MM.1S (cell line): ENCODE results near the gene ZDHHC8.

Experiments
- DNase-seq: peaks from one replicate; pipeline ENCODE4 v3.0.0-alpha.2; 2015
- H2AFZ ChIP-seq: fragments of 300-600 bp; sonication (generic); 2 replicates; pipeline ENCODE4 v1.6.0; 2016; ENCODE audit warnings: antibody characterized with exemption, low read length
- H3F3A ChIP-seq: fragments of 300-600 bp; sonication (generic); 2 replicates; pipeline ENCODE4 v1.6.1; 2016; ENCODE audit warnings: mild to moderate bottlenecking, antibody characterized with exemption, low read length, moderate library complexity, mixed read lengths; ENCODE audit not compliant: insufficient read depth
- H3K27ac ChIP-seq: fragments of 300-600 bp; sonication (generic); 2 replicates; pipeline ENCODE4 v1.5.1; 2016; ENCODE audit warnings: mild to moderate bottlenecking, low read length
- H3K27me3 ChIP-seq: fragments of 300-600 bp; sonication (generic); replicated peaks from 2 replicates; pipeline ENCODE4 v1.6.0; 2016; ENCODE audit warnings: low read length; ENCODE audit not compliant: insufficient read depth
- H3K36me3 ChIP-seq: fragments of 300-600 bp; sonication (generic); replicated peaks from 2 replicates; pipeline ENCODE4 v1.6.1; 2016; ENCODE audit warnings: mild to moderate bottlenecking, low read length, mixed read lengths; ENCODE audit not compliant: insufficient read depth
- H3K4me1 ChIP-seq: fragments of 300-600 bp; sonication (generic); 2 replicates; pipeline ENCODE4 v1.6.1; 2016; ENCODE audit warnings: low read length, mixed read lengths
- H3K4me2 ChIP-seq: fragments of 300-600 bp; sonication (generic); 2 replicates; pipeline ENCODE4 v1.6.0; 2016; ENCODE audit warnings: low read depth, low read length
- H3K4me3 ChIP-seq: fragments of 300-600 bp; sonication (generic); 2 replicates; pipeline ENCODE4 v1.5.1; 2016; ENCODE audit warnings: low read length, mixed read lengths
- H3K79me2 ChIP-seq: fragments of 300-600 bp; sonication (generic); 2 replicates; pipeline ENCODE4 v1.6.1; 2016; ENCODE audit warnings: mixed run types, low read length, mixed read lengths
- H3K9ac ChIP-seq: fragments of 300-600 bp; sonication (generic); 2 replicates; pipeline ENCODE4 v1.6.1; 2016; ENCODE audit warnings: low read length, mixed read lengths
- H3K9me2 ChIP-seq: fragments of 300-600 bp; sonication (generic); replicated peaks from 2 replicates; pipeline ENCODE4 v1.6.1; 2016; ENCODE audit warnings: mild to moderate bottlenecking, low read length, mixed read lengths; ENCODE audit not compliant: insufficient read depth
- H3K9me3 ChIP-seq: fragments of 300-600 bp; sonication (generic); replicated peaks from 2 replicates; pipeline ENCODE4 v1.6.1; 2016; ENCODE audit warnings: mild to moderate bottlenecking, low read length, mixed read lengths; ENCODE audit not compliant: insufficient read depth
- H4K20me1 ChIP-seq: fragments of 300-600 bp; sonication (generic); 2 replicates; pipeline ENCODE4 v1.6.1; 2016; ENCODE audit warnings: mild to moderate bottlenecking, low read length, moderate library complexity, mixed read lengths; ENCODE audit not compliant: insufficient read depth
- EZH2 ChIP-seq: fragments of 300-600 bp; sonication (generic); optimal IDR thresholded peaks from 2 replicates; pipeline ENCODE3; 2017; ENCODE audit warnings: low read depth, mild to moderate bottlenecking, antibody characterized with exemption, low read length, mixed read lengths
- EZH2phosphoT487 ChIP-seq: fragments of 300-600 bp; sonication (generic); IDR thresholded peaks from 2 replicates; pipeline ENCODE4 v1.6.1; 2018; ENCODE audit warnings: antibody characterized with exemption, low read length
- TF ChIP-seq, protein P1 (sequence below): fragments of 300-600 bp; sonication (generic); IDR thresholded peaks from 2 replicates; pipeline ENCODE4 v1.5.1; 2016; ENCODE audit warnings: antibody characterized with exemption, low read length, mixed read lengths

ZDHHC8 gene

DNA sequence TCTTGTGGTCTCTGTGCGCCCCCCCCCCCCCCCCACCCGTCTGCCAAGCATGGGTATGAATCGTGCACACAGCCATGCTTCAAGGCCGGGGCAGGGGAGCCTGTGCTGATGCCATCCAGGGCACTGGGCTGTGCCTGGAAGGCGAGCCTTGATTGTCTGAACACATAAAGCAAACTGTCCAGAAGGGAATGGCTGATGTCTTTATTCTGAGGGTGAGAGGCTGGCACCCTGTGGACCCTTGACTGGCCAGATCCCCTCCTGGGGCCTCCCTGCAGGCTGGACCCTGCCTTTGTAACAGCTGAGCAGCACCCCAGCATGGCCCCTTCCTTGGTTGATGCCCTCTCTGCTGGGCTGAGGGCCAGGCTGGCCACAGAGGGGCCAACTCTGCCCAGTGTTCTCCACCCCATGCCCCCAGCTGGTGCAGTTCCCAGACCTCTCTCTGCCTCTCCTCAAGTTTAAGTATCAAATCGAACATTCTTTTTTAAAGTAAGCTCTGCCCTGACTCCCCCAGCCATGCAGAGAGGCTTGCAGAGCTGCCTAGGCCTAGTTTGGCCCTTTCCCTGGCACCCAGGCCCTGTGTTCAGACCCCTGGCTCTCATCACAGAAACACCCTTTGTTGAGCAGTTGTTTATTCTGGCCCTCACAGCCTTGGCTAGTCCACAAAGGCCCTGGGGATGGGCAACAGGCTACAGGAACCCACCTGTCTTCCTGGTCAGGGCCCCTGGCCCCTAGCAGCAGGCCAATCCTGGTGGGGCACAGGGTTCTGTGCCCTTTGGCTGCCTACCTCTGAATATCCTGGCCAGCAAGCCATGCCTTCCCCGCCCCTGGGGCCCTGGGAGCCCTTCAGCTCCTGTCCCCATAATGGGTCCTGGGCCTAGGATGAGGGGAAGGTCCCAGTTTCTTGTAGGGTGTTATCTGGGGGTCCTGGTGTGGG, 19.6 kb upstream of the ZDHHC8 start:
- H3K36me3 ChIP-seq = peaks cover 3% of the 10 kb centered on the region

DNA sequence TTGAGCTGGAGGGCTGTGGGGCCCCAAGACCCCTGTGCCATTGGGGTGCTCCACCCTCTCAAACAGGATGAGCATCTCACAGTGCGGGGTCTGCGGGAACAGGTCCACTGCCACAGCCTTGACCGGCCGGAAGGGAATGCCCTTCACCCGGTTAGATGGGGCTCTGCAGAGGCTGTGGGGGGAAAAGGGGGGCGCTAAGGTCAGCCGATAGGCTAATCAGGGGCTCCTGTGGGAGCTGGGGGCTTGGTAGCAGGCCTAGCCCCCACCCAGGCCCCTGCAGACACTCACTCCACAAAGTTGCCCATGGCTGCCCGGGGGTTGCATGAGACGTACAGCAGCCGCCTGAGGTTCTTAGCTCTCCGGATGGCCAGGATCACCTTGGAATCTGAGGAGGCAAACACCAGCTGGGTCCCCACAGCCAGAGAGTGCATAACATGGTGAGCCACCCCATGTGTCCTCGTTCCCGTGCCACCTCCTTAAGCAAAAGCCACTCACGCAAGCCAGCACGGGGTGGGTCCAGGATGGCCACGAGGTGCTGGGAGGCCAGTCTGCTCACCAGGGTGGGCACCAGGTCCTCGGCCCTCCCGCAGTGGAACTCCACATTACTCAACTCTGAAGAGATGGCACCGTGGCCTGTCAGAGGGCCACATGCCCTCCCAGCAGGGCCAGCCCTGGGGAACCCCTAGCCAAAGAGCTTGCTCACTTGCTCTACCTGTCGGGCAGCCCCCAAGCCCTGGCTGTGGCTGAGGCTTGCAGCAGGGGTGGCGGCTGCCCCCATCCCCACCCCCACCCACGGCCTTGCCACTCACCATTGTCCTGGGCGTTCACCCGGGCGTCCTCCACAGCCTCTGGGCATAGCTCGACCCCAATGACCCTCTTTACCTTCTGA, 18.7 kb upstream of the ZDHHC8 start:
- Histone ChIP-seq H2AFZ (no peak overlapping the region), H3K79me2 (peaks cover 56% of the 10 kb centered on the region), H4K20me1 (no peaks in the 10 kb centered on the region), H3K9me3 (no peaks in the 10 kb centered on the region), H3F3A (peaks cover 23% of the 10 kb centered on the region), H3K9ac (no peak overlapping the region), H3K27ac (no peak overlapping the region), H3K36me3 (peaks cover 3% of the 10 kb centered on the region), H3K4me2 (no peak overlapping the region), H3K27me3 (no peaks in the 10 kb centered on the region), H3K4me3 (no peak overlapping the region), H3K4me1 (peaks cover 8% of the 10 kb centered on the region; the same call in 1 of the 2 replicates), H3K9me2 (no peaks in the 10 kb centered on the region)
- DNase-seq = no peak
- TF ChIP-seq EZH2 (no peak), EZH2phosphoT487 (no peak)
- TF ChIP-seq, protein P1, sequence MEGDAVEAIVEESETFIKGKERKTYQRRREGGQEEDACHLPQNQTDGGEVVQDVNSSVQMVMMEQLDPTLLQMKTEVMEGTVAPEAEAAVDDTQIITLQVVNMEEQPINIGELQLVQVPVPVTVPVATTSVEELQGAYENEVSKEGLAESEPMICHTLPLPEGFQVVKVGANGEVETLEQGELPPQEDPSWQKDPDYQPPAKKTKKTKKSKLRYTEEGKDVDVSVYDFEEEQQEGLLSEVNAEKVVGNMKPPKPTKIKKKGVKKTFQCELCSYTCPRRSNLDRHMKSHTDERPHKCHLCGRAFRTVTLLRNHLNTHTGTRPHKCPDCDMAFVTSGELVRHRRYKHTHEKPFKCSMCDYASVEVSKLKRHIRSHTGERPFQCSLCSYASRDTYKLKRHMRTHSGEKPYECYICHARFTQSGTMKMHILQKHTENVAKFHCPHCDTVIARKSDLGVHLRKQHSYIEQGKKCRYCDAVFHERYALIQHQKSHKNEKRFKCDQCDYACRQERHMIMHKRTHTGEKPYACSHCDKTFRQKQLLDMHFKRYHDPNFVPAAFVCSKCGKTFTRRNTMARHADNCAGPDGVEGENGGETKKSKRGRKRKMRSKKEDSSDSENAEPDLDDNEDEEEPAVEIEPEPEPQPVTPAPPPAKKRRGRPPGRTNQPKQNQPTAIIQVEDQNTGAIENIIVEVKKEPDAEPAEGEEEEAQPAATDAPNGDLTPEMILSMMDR = no peak

More for the DNA sequence above, 19.6 kb upstream of the ZDHHC8 start:
- Histone ChIP-seq H2AFZ (no peak overlapping the region), H3K79me2 (peaks cover 53% of the 10 kb centered on the region), H3K4me2 (no peak overlapping the region), H3K9me2 (no peaks in the 10 kb centered on the region), H3F3A (peaks cover 23% of the 10 kb centered on the region), H3K27ac (no peak overlapping the region), H3K4me1 (peaks cover 8% of the 10 kb centered on the region; the same call in 1 of the 2 replicates), H3K9me3 (no peaks in the 10 kb centered on the region), H3K4me3 (no peak overlapping the region), H3K27me3 (no peaks in the 10 kb centered on the region), H4K20me1 (no peaks in the 10 kb centered on the region), H3K9ac (no peak overlapping the region)
- TF ChIP-seq, protein P1 = no peak
- TF ChIP-seq EZH2phosphoT487 (no peak), EZH2 (no peak)
- DNase-seq = no peak

DNA sequence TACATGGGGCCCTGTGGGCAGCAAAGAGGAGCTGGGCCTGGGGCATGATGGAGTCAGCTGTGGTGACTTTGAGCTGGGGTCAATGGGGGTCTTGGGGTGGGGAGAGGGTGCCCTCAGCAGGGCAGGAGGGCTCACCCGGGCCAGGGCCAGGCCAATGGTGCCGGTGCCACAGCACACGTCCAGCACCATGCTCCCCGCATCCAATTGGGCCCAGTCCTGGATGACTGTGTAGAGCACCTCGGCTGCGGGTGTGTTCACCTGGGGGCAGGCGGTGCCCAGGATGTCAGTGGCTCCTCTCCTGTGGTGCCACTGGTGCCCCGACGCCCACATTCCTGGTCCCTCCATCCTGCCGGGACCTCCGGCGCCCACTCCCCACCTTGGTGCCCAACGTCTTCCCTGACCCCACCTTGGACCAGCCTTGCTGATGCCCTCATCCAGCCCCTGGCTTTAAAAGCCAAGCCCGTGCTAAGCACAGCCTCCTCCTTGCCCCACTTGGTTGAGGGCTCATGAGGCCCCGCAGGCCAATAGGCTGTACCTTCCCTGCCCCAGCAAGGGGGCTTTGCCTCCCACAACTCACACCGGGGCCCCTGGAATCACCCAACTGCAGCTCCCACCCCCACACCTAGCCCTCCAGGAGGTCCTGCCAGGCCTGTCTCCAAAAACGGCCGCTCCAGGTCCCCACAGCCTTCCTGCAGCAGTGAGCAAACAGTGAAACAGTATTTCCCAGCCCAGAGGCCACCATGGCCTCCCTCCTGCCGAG, 17.9 kb upstream of the ZDHHC8 start:
- Histone ChIP-seq H3K27me3 (no peaks in the 10 kb centered on the region), H3F3A (peaks cover 23% of the 10 kb centered on the region), H3K79me2 (peaks cover 64% of the 10 kb centered on the region), H3K9ac (no peak overlapping the region), H3K4me1 (peaks cover 10% of the 10 kb centered on the region), H3K4me2 (no peak overlapping the region), H4K20me1 (no peaks in the 10 kb centered on the region), H3K4me3 (no peak overlapping the region), H2AFZ (no peak overlapping the region), H3K36me3 (peaks cover 3% of the 10 kb centered on the region), H3K27ac (no peak overlapping the region), H3K9me3 (no peaks in the 10 kb centered on the region), H3K9me2 (no peaks in the 10 kb centered on the region)
- TF ChIP-seq EZH2 (no peak), EZH2phosphoT487 (no peak)
- TF ChIP-seq, protein P1 = no peak
- no peak for DNase-seq
